Activated CD8-positive, alpha-beta T cell treated with anti-CD3 and anti-CD28 coated beads for 36 hours (primary cell): ENCODE data around the gene FAM221A. TPM values are rescaled to one million over a fixed set of nuclear protein-coding genes. Genes with fewer than 3 reads are reported as not detected.

Source experiments
- ATAC-seq: fragments of 200-7000 bp; cut with Tn5 transposase; one replicate; pipeline ENCODE4 v1.10.0; 2021; ENCODE audit warnings: mild to moderate bottlenecking, moderate library complexity
- CTCF ChIA-PET: fragments of 350-600 bp; sonication (Branson Sonifier 250); formaldehyde crosslinking; loops from one replicate; lab custom pipeline; 2021; ENCODE audit warnings: antibody characterized with exemption; lab: Charles Lee
- POLR2A ChIA-PET: fragments of 350-600 bp; sonication (Branson Sonifier 250); formaldehyde crosslinking; loops from one replicate; lab custom pipeline; 2021; ENCODE audit warnings: antibody characterized with exemption; lab: Charles Lee
- DNase-seq: peaks from one replicate; pipeline ENCODE4 v3.0.0-alpha.2; 2020
- H3K27ac Mint-ChIP-seq: one replicate; pipeline ENCODE4 v1.8.0; 2021; ENCODE audit warnings: mild to moderate bottlenecking, mixed read lengths
- H3K27me3 Mint-ChIP-seq: one replicate; pipeline ENCODE4 v1.8.0; 2021; ENCODE audit warnings: mixed read lengths
- H3K36me3 Mint-ChIP-seq: one replicate; pipeline ENCODE4 v1.8.0; 2021; ENCODE audit warnings: low read depth, mixed read lengths
- H3K4me1 Mint-ChIP-seq: one replicate; pipeline ENCODE4 v1.8.0; 2021; ENCODE audit warnings: low read depth, mixed read lengths
- H3K4me3 Mint-ChIP-seq: one replicate; pipeline ENCODE4 v1.8.0; 2021; ENCODE audit warnings: mild to moderate bottlenecking, moderate library complexity, mixed read lengths
- H3K9me3 Mint-ChIP-seq: one replicate; pipeline ENCODE4 v1.8.0; 2021; ENCODE audit warnings: mixed read lengths
- CTCF ChIP-seq: fragments of 200-600 bp; IDR thresholded peaks from one replicate; pipeline ENCODE4 v1.8.0; 2022; ENCODE audit warnings: antibody characterized with exemption, mild to moderate bottlenecking
- intact Hi-C: fragments of 100-400 bp; cut with micrococcal nuclease; formaldehyde crosslinking; loops from one replicate; pipeline ENCODE4 v1.10.0; 2022
- total RNA-seq, 2 experiments: library from RNA; stranded (reverse); gene quantifications; one replicate each; pipeline ENCODE4 v1.2.3, GENCODE V29; 2021

The FAM221A gene
- total RNA-seq, 2 experiments from 2014 or later, result 7.5 to 7.7 TPM

DNA sequence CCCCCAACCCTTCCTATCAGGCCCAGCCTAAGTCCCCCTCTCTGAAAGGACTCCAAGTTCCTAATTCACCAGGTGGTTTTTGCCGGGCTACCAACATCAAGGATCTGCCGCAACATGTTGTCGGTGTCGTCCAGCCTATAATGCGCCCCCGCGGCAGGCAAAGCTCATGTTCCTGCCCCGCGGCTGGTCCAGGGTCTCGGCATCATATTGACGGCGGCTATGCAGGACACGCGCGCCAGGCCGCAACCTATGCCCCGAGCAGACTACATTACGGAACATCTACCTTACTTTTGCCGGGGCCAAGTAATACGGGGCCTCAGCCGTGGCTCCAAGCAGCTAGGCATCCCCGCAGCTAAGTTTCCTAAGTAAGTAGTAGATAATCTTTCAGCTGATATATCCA is 24.6 kb upstream of the FAM221A start:
- no peak for TF ChIP-seq CTCF
- no peak overlapping the region for H3K27ac Mint-ChIP-seq
- ATAC-seq (no peak), DNase-seq (no peak)
- ChIA-PET CTCF (interaction anchor here (1.2 kb wide), 1 partner anchor 41 kb away, joined by 5 read pairs; no protein-coding TSS in a partner anchor), POLR2A (no interaction called here)
- H3K4me1 Mint-ChIP-seq, result no peaks in the 10 kb centered on the region
- H3K27me3 Mint-ChIP-seq, result no peaks in the 10 kb centered on the region
- H3K36me3 Mint-ChIP-seq, result peaks cover 4% of the 10 kb centered on the region
- intact Hi-C loops, result no loop called here
- H3K4me3 Mint-ChIP-seq, result no peak overlapping the region
- H3K9me3 Mint-ChIP-seq, result peaks cover 29% of the 10 kb centered on the region

- no peak for DNase-seq
- Mint-ChIP-seq H3K4me3 (no peak overlapping the region), H3K9me3 (peaks cover 24% of the 10 kb centered on the region), H3K36me3 (peaks cover under 1% of the 10 kb centered on the region), H3K27me3 (no peaks in the 10 kb centered on the region), H3K4me1 (no peaks in the 10 kb centered on the region), H3K27ac (no peak overlapping the region)
- CTCF ChIA-PET, result no interaction called here
- intact Hi-C loops, result no loop called here
- no peak for TF ChIP-seq CTCF
- POLR2A ChIA-PET, result no interaction called here
- ATAC-seq, result no peak
Measured at GRCh38 chr7:23658831-23659427, 21.1 kb upstream of the FAM221A start.

DNA sequence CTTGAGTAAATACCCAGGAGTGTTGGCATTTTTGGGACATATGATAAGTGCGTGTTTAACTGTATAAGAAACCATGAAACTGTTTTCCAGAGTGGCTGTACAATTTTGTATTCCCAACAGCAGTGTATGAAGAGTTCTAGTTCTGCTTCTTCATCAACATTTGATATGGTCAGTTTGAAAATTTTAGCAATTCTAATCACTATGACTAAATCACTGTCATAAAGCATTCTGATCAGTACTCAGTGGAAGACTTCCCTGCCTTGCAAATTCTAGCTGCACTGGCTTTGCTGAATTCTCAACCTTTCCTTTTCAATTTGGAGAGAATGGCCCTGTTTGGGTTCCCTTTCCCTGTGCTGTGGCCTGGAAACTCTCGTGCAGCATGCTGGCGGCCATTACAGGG is 18.6 kb upstream of the FAM221A start:
- H3K27me3 Mint-ChIP-seq, result no peaks in the 10 kb centered on the region

GRCh38 chr7:23662124-23662983 is 17.6 kb upstream of the FAM221A start:
- intact Hi-C loops, result no loop called here
- DNase-seq (no peak), ATAC-seq (no peak)
- CTCF ChIA-PET, result no interaction called here
- Mint-ChIP-seq H3K27me3 (no peaks in the 10 kb centered on the region), H3K27ac (no peak overlapping the region), H3K36me3 (no peaks in the 10 kb centered on the region), H3K4me1 (no peaks in the 10 kb centered on the region), H3K4me3 (no peak overlapping the region), H3K9me3 (peaks cover 7% of the 10 kb centered on the region)
- no peak for TF ChIP-seq CTCF
- POLR2A ChIA-PET, result interaction anchor here (0.6 kb wide), 1 partner anchor 306 kb away, joined by 3 read pairs; no protein-coding TSS in a partner anchor

More for the DNA sequence above, 18.6 kb upstream of the FAM221A start:
- ChIA-PET CTCF (no interaction called here), POLR2A (no interaction called here)
- Mint-ChIP-seq H3K27ac (no peak overlapping the region), H3K9me3 (peaks cover 7% of the 10 kb centered on the region), H3K4me1 (no peaks in the 10 kb centered on the region), H3K36me3 (no peaks in the 10 kb centered on the region), H3K4me3 (no peak overlapping the region)
- ATAC-seq (no peak), DNase-seq (no peak)
- TF ChIP-seq CTCF, result no peak
- intact Hi-C loops, result no loop called here

- ChIA-PET CTCF (no interaction called here), POLR2A (interaction anchor here (0.6 kb wide), 1 partner anchor 305 kb away, joined by 3 read pairs; no protein-coding TSS in a partner anchor)
- Mint-ChIP-seq H3K9me3 (peaks cover 7% of the 10 kb centered on the region), H3K4me3 (no peak overlapping the region), H3K27ac (no peak overlapping the region), H3K27me3 (no peaks in the 10 kb centered on the region), H3K36me3 (no peaks in the 10 kb centered on the region), H3K4me1 (no peaks in the 10 kb centered on the region)
- intact Hi-C loops, result no loop called here
- no peak for TF ChIP-seq CTCF
- ATAC-seq (no peak), DNase-seq (no peak)
Measured at GRCh38 chr7:23662984-23663313, 17.1 kb upstream of the FAM221A start.
